Panc1 (cell line): ENCODE results near the gene DCAF10. TPM values are rescaled to one million over a fixed set of nuclear protein-coding genes. Genes with fewer than 3 reads are reported as not detected.

Experiments
- ATAC-seq: fragments of 200-7000 bp; cut with Tn5 transposase; 2 replicates; pipeline ENCODE4 v1.9.1; 2020; ENCODE audit warnings: mild to moderate bottlenecking, moderate library complexity
- BruUV-seq: library from RNA; stranded (reverse); fragments of 400-500 nt; replicated peaks from 2 replicates; lab custom pipeline; 2021; lab: Mats Ljungman, UMichigan
- CTCF ChIA-PET: fragments of 300-600 bp; sonication (Branson Sonifier 250); formaldehyde crosslinking; loops from one replicate; lab custom pipeline; 2022; ENCODE audit warnings: antibody characterized with exemption; lab: Charles Lee
- POLR2A ChIA-PET: fragments of 300-600 bp; sonication (Branson Sonifier 250); formaldehyde crosslinking; loops from one replicate; lab custom pipeline; 2022; ENCODE audit warnings: antibody characterized with exemption; lab: Charles Lee
- DNase-seq: peaks from one replicate; pipeline ENCODE4 v3.0.0-alpha.2; 2010; ENCODE audit warnings: low read depth, low spot score
- H3K27ac ChIP-seq: 2 replicates; pipeline ENCODE4 v1.5.1; 2011; ENCODE audit warnings: mild to moderate bottlenecking, low read length, inconsistent platforms
- H3K27me3 ChIP-seq: fragments of 200-500 bp; sonication (Bioruptor generic); 2 replicates; pipeline ENCODE4 v1.6.0; 2014; ENCODE audit warnings: low read length, inconsistent platforms; ENCODE audit not compliant: control insufficient read depth, insufficient read depth
- H3K36me3 ChIP-seq: fragments of 200-500 bp; sonication (Bioruptor generic); 2 replicates; pipeline ENCODE4 v1.5.1; 2014; ENCODE audit warnings: inconsistent platforms, mild to moderate bottlenecking, low read length, moderate library complexity; ENCODE audit not compliant: control insufficient read depth, insufficient read depth
- H3K4me1 ChIP-seq: 2 replicates; pipeline ENCODE4 v1.5.1; 2011; ENCODE audit warnings: inconsistent platforms, mild to moderate bottlenecking, low read length, moderate library complexity; ENCODE audit not compliant: control insufficient read depth, insufficient read depth
- H3K4me3 ChIP-seq, 2 experiments: 2 replicates each; pipeline ENCODE4 v1.5.1; 2011 to 2012; ENCODE audit warnings: low read depth in 2 of 2, low read length in 2 of 2, mild to moderate bottlenecking in 2 of 2, inconsistent platforms in 1 of 2, moderate library complexity in 1 of 2
- H3K9me3 ChIP-seq: fragments of 200-500 bp; sonication (Bioruptor generic); 2 replicates; pipeline ENCODE4 v1.5.1; 2014; ENCODE audit warnings: low read depth, mild to moderate bottlenecking, inconsistent platforms, low read length, moderate library complexity; ENCODE audit not compliant: control insufficient read depth, insufficient read depth
- POLR2AphosphoS5 ChIP-seq: IDR thresholded peaks from 2 replicates; pipeline ENCODE4 v1.6.1; 2012; ENCODE audit warnings: mild to moderate bottlenecking, low read depth, low read length, moderate library complexity
- SIN3A ChIP-seq: IDR thresholded peaks from 2 replicates; pipeline ENCODE4 v1.6.1; 2012; ENCODE audit warnings: low read depth, mild to moderate bottlenecking, low read length, moderate library complexity, borderline replicate concordance; ENCODE audit not compliant: insufficient read depth
- TCF7L2 ChIP-seq: IDR thresholded peaks from 2 replicates; pipeline ENCODE4 v1.6.1; 2011; ENCODE audit warnings: mild to moderate bottlenecking, low read depth, low read length, inconsistent platforms
- in situ Hi-C: cut with HindIII; loops from 2 replicates; pipeline ENCODE4 v1.10.0; 2016; ENCODE audit warnings: low sequenced_read_pairs, low pct_unique_long_range_greater_than_20kb
- intact Hi-C: fragments of 100-400 bp; cut with micrococcal nuclease; formaldehyde crosslinking; loops from one replicate; pipeline ENCODE4 v1.10.0; 2022; ENCODE audit not compliant: unreplicated experiment
- total RNA-seq: library from RNA; stranded (reverse); gene quantifications from one replicate; pipeline ENCODE4 v1.2.1, GENCODE V29; 2021; ENCODE audit not compliant: unreplicated experiment
- TF ChIP-seq, protein P1 (sequence below), 2 experiments: IDR thresholded peaks; 2 replicates each; pipeline ENCODE4 v1.6.1; 2011 to 2012; ENCODE audit warnings: low read depth in 2 of 2, control low read depth in 1 of 2, low read length in 1 of 2, mild to moderate bottlenecking in 1 of 2, moderate library complexity in 1 of 2; ENCODE audit not compliant: insufficient read depth in 1 of 2
- TF ChIP-seq, protein P2 (sequence below): fragments of 450-650 bp; IDR thresholded peaks from 2 replicates; pipeline ENCODE4 v1.5.1; 2017; ENCODE audit warnings: mild to moderate bottlenecking

DCAF10 gene
- total RNA-seq, 1 experiment from 2014 or later, result 18.5 TPM

DNA sequence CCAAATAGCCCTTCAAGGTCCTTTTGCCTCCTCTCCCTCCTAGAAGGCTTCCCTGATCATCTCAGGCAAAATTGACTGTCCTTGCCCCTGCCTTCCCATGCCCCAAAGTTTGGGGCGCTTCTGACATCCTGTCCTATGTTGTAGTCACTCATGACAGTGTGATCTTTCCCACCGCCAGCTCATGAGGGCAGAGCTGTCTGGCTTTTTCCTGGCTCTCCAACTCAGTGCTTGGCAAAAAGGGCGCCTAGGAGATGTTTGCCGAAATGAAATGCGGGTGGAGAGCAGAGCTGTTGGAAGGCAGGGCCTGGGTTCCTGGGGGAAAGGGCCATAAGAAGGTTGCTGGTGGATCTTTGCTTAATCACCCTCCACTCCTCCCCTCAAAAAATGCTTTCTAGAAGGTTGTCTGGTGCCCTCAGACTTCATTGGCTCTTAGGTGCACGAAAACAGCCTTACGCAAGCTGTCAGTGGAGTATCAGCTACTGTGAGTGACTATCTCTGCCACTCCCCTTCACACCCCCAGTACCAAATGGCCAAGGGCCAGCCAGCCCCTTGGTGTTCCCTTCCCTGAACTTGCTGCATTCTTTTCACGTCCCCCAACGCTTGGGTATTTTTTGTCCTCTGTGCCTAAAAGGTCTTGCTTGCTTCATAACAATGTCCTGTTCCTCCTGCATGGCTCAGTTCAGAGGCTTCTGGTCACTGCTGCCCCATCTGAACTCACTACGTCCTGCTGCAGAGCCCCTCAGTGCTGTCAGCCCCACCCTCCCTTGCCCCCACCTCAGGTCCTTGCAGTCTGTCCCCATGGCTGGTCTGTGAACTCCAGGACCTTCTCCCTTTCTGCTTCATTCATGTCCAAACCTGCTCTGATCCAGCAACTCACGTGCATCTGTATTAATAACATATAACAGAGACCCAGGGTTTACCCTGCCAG, 106.0 kb downstream of the DCAF10 start:
- intact Hi-C loops, result no loop called here

DNA sequence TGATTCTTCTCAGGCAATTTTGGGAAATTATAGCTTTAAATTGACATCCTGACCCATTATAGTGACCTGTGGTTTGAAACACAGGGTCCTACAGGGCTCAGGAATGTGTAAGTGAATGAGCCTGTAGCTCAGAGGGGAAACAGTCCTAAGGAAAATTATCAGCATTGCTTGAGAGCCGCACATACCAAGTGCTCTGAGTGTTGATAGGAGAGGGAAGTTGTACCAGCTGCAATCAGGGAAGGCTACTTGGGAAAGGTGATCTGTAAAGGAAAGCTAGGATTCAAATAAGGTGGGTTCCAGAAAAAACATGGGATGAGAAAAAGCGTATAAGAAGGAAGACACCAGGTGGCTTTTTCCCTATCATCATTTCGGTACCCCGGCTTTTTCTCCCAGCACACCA, 107.7 kb downstream of the DCAF10 start:
- intact Hi-C loops (no loop called here), in situ Hi-C loops (no loop called here)
- no peak overlapping the region for H3K4me3 ChIP-seq
- DNase-seq, result no peak
- BruUV-seq, result no TSS peak
- ChIA-PET POLR2A (no interaction called here), CTCF (no interaction called here)
- no peaks in the 10 kb centered on the region for H3K9me3 ChIP-seq
- H3K27me3 ChIP-seq, result no peaks in the 10 kb centered on the region
- TF ChIP-seq SIN3A, result no peak
- H3K36me3 ChIP-seq, result peaks cover 4% of the 10 kb centered on the region
- peaks cover 22% of the 10 kb centered on the region for H3K4me1 ChIP-seq
- no peak overlapping the region for H3K27ac ChIP-seq
- ATAC-seq, result no peak

More for the DNA sequence above, 106.0 kb downstream of the DCAF10 start:
- Histone ChIP-seq H3K27me3 (no peaks in the 10 kb centered on the region), H3K36me3 (peaks cover 5% of the 10 kb centered on the region), H3K9me3 (no peaks in the 10 kb centered on the region), H3K4me3 (no peak overlapping the region), H3K27ac (peak overlapping the region; percentile 17; the same call in 1 of the 2 replicates), H3K4me1 (peaks cover 24% of the 10 kb centered on the region)
- in situ Hi-C loops, result no loop called here
- ATAC-seq, result no peak
- no TSS peak for BruUV-seq
- ChIA-PET CTCF (no interaction called here), POLR2A (interaction anchor here (0.8 kb wide), 1 partner anchor 9 kb away, joined by 5 read pairs; no protein-coding TSS in a partner anchor)
- no peak for DNase-seq
- TF ChIP-seq, protein P1, sequence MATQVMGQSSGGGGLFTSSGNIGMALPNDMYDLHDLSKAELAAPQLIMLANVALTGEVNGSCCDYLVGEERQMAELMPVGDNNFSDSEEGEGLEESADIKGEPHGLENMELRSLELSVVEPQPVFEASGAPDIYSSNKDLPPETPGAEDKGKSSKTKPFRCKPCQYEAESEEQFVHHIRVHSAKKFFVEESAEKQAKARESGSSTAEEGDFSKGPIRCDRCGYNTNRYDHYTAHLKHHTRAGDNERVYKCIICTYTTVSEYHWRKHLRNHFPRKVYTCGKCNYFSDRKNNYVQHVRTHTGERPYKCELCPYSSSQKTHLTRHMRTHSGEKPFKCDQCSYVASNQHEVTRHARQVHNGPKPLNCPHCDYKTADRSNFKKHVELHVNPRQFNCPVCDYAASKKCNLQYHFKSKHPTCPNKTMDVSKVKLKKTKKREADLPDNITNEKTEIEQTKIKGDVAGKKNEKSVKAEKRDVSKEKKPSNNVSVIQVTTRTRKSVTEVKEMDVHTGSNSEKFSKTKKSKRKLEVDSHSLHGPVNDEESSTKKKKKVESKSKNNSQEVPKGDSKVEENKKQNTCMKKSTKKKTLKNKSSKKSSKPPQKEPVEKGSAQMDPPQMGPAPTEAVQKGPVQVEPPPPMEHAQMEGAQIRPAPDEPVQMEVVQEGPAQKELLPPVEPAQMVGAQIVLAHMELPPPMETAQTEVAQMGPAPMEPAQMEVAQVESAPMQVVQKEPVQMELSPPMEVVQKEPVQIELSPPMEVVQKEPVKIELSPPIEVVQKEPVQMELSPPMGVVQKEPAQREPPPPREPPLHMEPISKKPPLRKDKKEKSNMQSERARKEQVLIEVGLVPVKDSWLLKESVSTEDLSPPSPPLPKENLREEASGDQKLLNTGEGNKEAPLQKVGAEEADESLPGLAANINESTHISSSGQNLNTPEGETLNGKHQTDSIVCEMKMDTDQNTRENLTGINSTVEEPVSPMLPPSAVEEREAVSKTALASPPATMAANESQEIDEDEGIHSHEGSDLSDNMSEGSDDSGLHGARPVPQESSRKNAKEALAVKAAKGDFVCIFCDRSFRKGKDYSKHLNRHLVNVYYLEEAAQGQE (IDR thresholded peaks at IDR 0.05; ENCODE audit: insufficient read depth in 1 of 2, low read depth in 2 of 2, low read length in 1 of 2), result no peak
- TF ChIP-seq TCF7L2, result no peak
- no peak for TF ChIP-seq POLR2AphosphoS5
- TF ChIP-seq SIN3A, result no peak
- TF ChIP-seq, protein P2, sequence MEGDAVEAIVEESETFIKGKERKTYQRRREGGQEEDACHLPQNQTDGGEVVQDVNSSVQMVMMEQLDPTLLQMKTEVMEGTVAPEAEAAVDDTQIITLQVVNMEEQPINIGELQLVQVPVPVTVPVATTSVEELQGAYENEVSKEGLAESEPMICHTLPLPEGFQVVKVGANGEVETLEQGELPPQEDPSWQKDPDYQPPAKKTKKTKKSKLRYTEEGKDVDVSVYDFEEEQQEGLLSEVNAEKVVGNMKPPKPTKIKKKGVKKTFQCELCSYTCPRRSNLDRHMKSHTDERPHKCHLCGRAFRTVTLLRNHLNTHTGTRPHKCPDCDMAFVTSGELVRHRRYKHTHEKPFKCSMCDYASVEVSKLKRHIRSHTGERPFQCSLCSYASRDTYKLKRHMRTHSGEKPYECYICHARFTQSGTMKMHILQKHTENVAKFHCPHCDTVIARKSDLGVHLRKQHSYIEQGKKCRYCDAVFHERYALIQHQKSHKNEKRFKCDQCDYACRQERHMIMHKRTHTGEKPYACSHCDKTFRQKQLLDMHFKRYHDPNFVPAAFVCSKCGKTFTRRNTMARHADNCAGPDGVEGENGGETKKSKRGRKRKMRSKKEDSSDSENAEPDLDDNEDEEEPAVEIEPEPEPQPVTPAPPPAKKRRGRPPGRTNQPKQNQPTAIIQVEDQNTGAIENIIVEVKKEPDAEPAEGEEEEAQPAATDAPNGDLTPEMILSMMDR, result no peak

DNA sequence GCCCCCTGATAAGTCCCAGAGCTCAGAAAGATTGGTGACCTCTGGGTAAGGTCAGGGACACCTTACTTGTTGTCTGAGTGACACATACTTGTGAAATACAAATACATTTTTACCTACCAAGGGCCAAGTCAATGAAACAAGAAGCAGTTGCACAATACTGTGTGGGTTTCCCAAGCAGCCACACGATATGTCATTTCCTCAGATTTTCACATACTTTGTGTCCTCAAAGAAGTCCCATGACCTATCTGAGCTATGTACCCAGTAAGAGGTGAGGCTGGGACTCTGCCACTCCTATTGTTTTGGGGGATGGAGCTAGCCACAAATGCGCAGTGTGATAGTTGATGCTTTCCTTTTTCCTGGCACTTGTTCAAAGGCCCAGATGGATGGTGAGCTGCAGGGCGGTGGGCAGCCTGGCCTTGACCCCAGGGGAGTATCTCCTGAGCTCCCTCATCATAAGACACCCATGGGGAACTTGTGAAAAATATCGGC, 108.1 kb downstream of the DCAF10 start:
- Histone ChIP-seq H3K27ac (no peak overlapping the region), H3K4me3 (no peak overlapping the region), H3K27me3 (no peaks in the 10 kb centered on the region), H3K36me3 (no peaks in the 10 kb centered on the region; the same call in 1 of the 2 replicates), H3K9me3 (no peaks in the 10 kb centered on the region), H3K4me1 (peaks cover 23% of the 10 kb centered on the region)
- intact Hi-C loops (no loop called here), in situ Hi-C loops (no loop called here)
- ATAC-seq (no peak), DNase-seq (no peak)
- POLR2A ChIA-PET, result no interaction called here
- TF ChIP-seq POLR2AphosphoS5, result peak; percentile 28; the same call in 1 of the 2 replicates
- TF ChIP-seq, protein P1 (IDR thresholded peaks at IDR 0.05; ENCODE audit: insufficient read depth in 1 of 2, low read depth in 2 of 2, low read length in 1 of 2), result no peak
- CTCF ChIA-PET, result interaction anchor here (1.1 kb wide), 1 partner anchor 111 kb away, joined by 3 read pairs; no protein-coding TSS in a partner anchor
- BruUV-seq, result no TSS peak
